ENCODE results near the gene GLIS2.

Gene GLIS2

DNA sequence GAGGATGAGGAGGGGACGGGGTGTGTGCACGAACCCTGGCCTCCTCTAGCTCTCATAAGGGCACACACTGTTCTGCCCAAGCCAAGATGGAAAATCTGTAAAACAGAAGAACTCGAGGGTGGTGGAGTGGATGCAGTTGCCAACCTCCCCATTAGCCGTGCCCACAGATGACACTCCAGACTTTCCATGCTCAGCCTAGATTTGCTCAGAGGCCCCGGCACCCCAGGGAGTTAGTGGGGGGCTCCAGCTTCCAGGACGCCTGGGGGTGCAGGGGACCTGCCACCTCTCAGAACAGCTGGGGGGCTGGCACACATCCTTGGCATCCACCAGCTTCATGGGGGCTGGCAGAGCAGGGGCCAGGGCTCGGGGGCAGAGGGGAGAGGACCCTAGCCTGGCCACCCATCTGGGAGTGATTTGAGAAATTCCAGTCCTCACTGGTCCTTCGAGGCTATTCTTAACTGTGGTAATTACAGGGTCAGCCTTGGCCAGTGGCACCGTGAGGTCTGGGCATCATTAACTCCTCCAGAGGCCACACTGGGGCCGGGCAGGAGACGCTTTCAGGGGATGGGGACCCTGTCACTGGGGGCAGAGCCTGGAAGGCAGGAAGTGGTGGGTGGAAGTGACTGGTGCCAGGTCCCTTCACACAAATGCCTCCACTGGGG is 70.1 kb downstream of the GLIS2 start:
- no peak for DNase-seq

DNA sequence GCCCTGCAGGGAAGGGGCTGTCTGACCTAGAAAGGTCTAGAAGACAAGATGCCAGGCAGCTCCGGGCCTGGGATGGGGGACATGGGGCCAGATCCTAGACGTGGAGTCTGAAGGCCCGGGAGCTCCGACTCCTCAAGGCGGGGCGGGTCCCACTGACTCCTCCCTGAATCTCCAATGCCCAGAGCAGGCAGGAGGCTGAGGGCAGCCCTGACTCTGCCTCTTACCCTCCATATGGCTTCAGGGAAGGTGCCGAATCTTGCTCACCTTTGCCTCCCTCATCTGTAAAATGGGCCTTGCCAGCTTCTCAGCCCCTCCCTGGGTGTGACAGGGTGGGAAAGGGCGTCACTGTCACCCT is 70.6 kb downstream of the GLIS2 start:
- DNase-seq = no peak

DNA sequence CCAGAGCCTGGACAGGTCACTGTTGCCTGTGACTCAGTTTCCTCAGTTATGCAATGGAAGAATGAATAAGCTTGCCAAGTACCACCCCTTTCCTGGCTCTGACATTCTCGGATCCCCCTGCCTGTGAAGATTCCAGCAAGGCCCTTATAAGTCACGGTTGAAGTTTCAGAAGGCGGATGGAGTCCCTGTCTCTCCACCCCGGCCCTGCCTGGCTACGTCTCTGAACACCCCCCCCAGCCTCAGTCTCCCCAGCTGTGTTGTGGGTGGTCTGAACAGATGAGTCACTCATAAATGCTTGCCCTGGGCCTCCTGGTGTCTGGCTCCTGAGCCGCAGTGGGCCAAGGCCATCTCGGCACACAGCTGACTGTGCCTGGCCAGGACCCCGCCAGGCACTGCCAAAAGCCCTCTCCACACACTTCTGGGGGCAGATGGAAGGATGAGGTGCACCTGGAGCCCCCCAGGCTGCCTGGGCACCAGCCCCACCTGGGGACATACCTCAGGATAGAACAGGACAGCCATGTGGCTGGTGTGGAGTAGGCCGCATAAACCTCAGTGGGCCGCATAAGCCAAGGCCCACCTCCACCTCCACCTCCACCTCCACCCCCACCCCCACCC is 71.2 kb downstream of the GLIS2 start:
- DNase-seq = no peak

DNA sequence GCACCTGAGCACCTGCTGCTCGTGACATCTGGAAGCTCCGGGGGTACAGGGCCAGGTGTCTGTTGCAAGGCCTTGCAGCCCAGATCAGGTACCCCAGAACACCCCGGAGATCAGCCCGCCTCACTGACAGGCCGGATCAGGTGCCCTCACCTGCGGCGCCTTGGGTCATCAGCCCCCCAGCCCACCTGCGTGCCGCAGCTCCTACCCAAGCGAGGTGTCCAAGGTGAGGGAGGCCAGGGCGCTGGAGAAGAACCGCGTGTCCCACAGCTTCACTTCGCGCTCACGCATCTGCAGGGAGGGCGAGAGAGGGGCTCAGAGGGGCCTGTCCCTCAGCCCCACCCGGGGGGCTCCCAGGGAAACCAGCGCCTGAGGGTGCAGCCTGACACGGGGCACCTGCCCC is 71.9 kb downstream of the GLIS2 start:
- DNase-seq = no peak

DNA sequence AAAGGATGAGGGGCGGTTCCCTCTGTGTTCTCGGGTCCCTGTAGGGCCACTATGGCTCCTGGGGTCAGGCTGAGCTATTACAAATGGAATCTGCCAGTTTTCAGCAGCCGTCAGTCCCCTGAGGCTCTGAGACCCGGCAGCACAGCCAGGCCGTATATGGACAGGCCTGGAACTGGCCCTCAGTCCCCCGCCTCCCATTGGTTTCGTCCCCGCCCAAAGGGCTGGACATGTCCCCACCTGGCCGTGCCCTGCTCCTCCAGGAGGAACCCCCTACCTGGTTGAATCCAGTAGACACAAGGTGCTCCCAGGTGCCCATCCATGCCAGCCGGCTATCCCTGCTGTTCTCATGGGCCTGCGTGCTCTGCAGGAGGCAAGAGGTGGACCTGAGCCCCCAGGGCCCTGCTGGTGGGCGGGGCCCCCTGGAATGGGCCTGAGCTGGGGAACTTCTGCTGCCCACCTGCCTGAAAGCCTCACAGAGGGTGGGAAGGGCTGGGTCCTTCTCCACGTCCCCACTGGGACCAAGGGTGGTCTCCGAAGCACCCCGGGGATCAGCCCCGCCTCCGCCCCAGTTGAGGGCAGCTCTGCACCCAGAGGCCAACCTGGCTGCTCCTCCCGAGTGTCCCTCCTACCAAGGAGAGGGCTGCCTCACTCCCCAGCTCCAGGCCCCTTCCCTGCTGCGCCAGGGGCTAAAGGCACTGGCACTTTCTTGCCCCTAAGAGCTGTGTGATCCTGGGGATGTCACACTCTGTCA is 72.6 kb downstream of the GLIS2 start:
- DNase-seq = no peak
